Liver (tissue), 9 donors: ENCODE measurements around the gene NRM. TPM values are rescaled to one million over a fixed set of nuclear protein-coding genes. Genes with fewer than 3 reads are reported as not detected.
"Not testable (repeated sequence)": the region's sequence is repeated elsewhere in the genome, so short reads cannot be mapped to it uniquely, and the experiment has no call there.

ENCODE experiments used
- DNase-seq: peaks from one replicate; pipeline ENCODE4 v3.0.0-alpha.2; 2017; ENCODE audit warnings: low spot score
- H3K27ac ChIP-seq, 2 donors: one replicate each; pipeline ENCODE4 v1.7.0; 2013; ENCODE audit warnings: inconsistent platforms in 2 of 2, low read length in 2 of 2, control low read depth in 1 of 2, low read depth in 1 of 2, mild to moderate bottlenecking in 1 of 2
- H3K27me3 ChIP-seq, 4 donors: one replicate each; pipeline versions ENCODE4 v1.6.1 to v1.7.0; 2013; ENCODE audit warnings: low read length in 3 of 4, inconsistent platforms in 1 of 4, mild to moderate bottlenecking in 1 of 4, moderate library complexity in 1 of 4; ENCODE audit not compliant: control insufficient read depth in 4 of 4, insufficient read depth in 4 of 4
- H3K36me3 ChIP-seq, 4 donors: one replicate each; pipeline versions ENCODE4 v1.6.1 to v1.7.0; 2013; ENCODE audit warnings: low read length in 3 of 4, mild to moderate bottlenecking in 3 of 4, low read depth in 1 of 4, moderate library complexity in 1 of 4; ENCODE audit not compliant: control insufficient read depth in 4 of 4, insufficient read depth in 3 of 4
- H3K4me1 ChIP-seq, 4 donors: one replicate each; pipeline versions ENCODE4 v1.6.1 to v1.7.0; 2013; ENCODE audit warnings: low read length in 3 of 4, mild to moderate bottlenecking in 3 of 4, moderate library complexity in 1 of 4; ENCODE audit not compliant: control insufficient read depth in 4 of 4, insufficient read depth in 4 of 4
- H3K4me3 ChIP-seq, 3 donors: one replicate each; pipeline versions ENCODE4 v1.6.1 to v1.7.0; 2013; ENCODE audit warnings: low read length in 3 of 3, control low read depth in 1 of 3, low read depth in 1 of 3, mild to moderate bottlenecking in 1 of 3
- H3K9ac ChIP-seq, 2 donors: one replicate each; pipeline ENCODE4 v1.7.0; 2013; ENCODE audit warnings: low read length in 2 of 2, mild to moderate bottlenecking in 2 of 2, moderate library complexity in 2 of 2, control low read depth in 1 of 2, low read depth in 1 of 2
- H3K9me3 ChIP-seq, 4 donors: one replicate each; pipeline versions ENCODE4 v1.6.1 to v1.7.0; 2013; ENCODE audit warnings: low read length in 3 of 4; ENCODE audit not compliant: control insufficient read depth in 4 of 4
- ATF3 ChIP-seq: IDR thresholded peaks from 2 replicates; pipeline ENCODE4 v1.6.1; 2016; ENCODE audit warnings: antibody characterized with exemption
- EGR1 ChIP-seq, 2 donors: IDR thresholded peaks; 2 replicates each; pipeline ENCODE4 v1.6.1; 2016 to 2018; ENCODE audit warnings: antibody characterized with exemption in 2 of 2, low read depth in 2 of 2
- FOXA1 ChIP-seq: IDR thresholded peaks from 2 replicates; pipeline ENCODE4 v1.6.1; 2016; ENCODE audit warnings: antibody characterized with exemption
- FOXA2 ChIP-seq: IDR thresholded peaks from 2 replicates; pipeline ENCODE4 v1.6.1; 2016; ENCODE audit warnings: antibody characterized with exemption
- GABPA ChIP-seq, 2 donors: IDR thresholded peaks in 1 of 2; conservative IDR thresholded peaks in 1 of 2; 2 replicates each; pipeline ENCODE4 v1.6.1; 2016; ENCODE audit warnings: antibody characterized with exemption in 2 of 2, mild to moderate bottlenecking in 1 of 2, moderate library complexity in 1 of 2
- HNF4A ChIP-seq, 2 donors: conservative IDR thresholded peaks; 2 replicates each; pipeline ENCODE4 v1.6.1; 2016; ENCODE audit warnings: antibody characterized with exemption in 2 of 2, mild to moderate bottlenecking in 2 of 2
- HNF4G ChIP-seq: IDR thresholded peaks from 2 replicates; pipeline ENCODE4 v1.6.1; 2016; ENCODE audit warnings: antibody characterized with exemption
- JUND ChIP-seq, 2 donors: IDR thresholded peaks; 2 replicates each; pipeline ENCODE4 v1.6.1; 2016; ENCODE audit warnings: antibody characterized with exemption in 2 of 2
- NR2F2 ChIP-seq: IDR thresholded peaks from 2 replicates; pipeline ENCODE4 v1.6.1; 2016; ENCODE audit warnings: antibody characterized with exemption
- RAD21 ChIP-seq, 2 donors: IDR thresholded peaks; 2 replicates each; pipeline ENCODE4 v1.6.1; 2016; ENCODE audit warnings: antibody characterized with exemption in 2 of 2, mild to moderate bottlenecking in 2 of 2
- RXRA ChIP-seq, 2 donors: IDR thresholded peaks; 2 replicates each; pipeline ENCODE4 v1.6.1; 2017 to 2018; ENCODE audit warnings: antibody characterized with exemption in 2 of 2, mild to moderate bottlenecking in 1 of 2
- SP1 ChIP-seq: IDR thresholded peaks from 2 replicates; pipeline ENCODE4 v1.6.1; 2018; ENCODE audit warnings: antibody characterized with exemption, mild to moderate bottlenecking
- TAF1 ChIP-seq: conservative IDR thresholded peaks from 2 replicates; pipeline ENCODE4 v1.6.1; 2016; ENCODE audit warnings: antibody characterized with exemption, mild to moderate bottlenecking
- YY1 ChIP-seq: IDR thresholded peaks from 2 replicates; pipeline ENCODE4 v1.6.1; 2016; ENCODE audit warnings: antibody characterized with exemption, mild to moderate bottlenecking
- WGBS: extraction: QIAGEN DNeasy Blood & Tissue Kit; methylation state at CpG from one replicate; pipeline ENCODE4 v1.1.7; 2013; 5-methylcytosine and 5-hydroxymethylcytosine counted together
- polyA plus RNA-seq, 2 donors: library from polyadenylated mRNA; stranded (reverse) in 1 of 2; unstranded in 1 of 2; fragments of 200-250 nt in 1 of 2; fragments of >200 nt in 1 of 2; fragmentation: Nextera tagmentation in 1 of 2; extraction: Ambion mirVana in 1 of 2; gene quantifications; one replicate each; pipeline versions ENCODE4 v1.2.1 to v1.2.3, GENCODE V29; 2013 to 2015
- total RNA-seq, 2 donors: library from RNA; depleted of rRNA; stranded (reverse); fragments of >200 nt; gene quantifications; one replicate each; pipeline ENCODE4 v1.2.3, GENCODE V29; 2014
- TF ChIP-seq, protein P1 (sequence below): IDR thresholded peaks from 2 replicates; pipeline ENCODE4 v1.6.1; 2016; ENCODE audit warnings: antibody characterized with exemption
- TF ChIP-seq, protein P2 (sequence below): IDR thresholded peaks from 2 replicates; pipeline ENCODE4 v1.6.1; 2016; ENCODE audit warnings: antibody characterized with exemption
- TF ChIP-seq, protein P3 (sequence below): IDR thresholded peaks from 2 replicates; pipeline ENCODE4 v1.6.1; 2016; ENCODE audit warnings: antibody characterized with exemption, mild to moderate bottlenecking
- TF ChIP-seq, protein P4 (sequence below): fragments of 150-350 bp; IDR thresholded peaks from 2 replicates; pipeline ENCODE4 v1.5.1; 2017; ENCODE audit warnings: improper control_type of control experiment, low read depth, low read length; ENCODE audit not compliant: missing input control
- donor health status: healthy.
- donor health status: healthy.
- donor health status: healthy.
- donor health status: healthy.
- donor health status: healthy.

NRM gene
- total and polyA plus RNA-seq, 4 donors = 0.59 to 3.3 (median 2.4) TPM

- peaks cover 9 to 36% (median 29%) of the 10 kb centered on the region in 4 donors for H3K36me3 ChIP-seq
- DNase-seq = peak; percentile 91
- H3K4me3 ChIP-seq = peak overlapping the region; percentile 18 to 79 (median 32)
- 12% methylated on average over 27 of the region's 27 CpGs for WGBS
- H3K27me3 ChIP-seq = no peaks in the 10 kb centered on the region
- H3K9ac ChIP-seq = peak overlapping the region in 1 of 2 donors; percentile 33
- H3K4me1 ChIP-seq = peaks cover 0 to 38% (median 29%) of the 10 kb centered on the region in 4 donors
- H3K9me3 ChIP-seq = no peaks in the 10 kb centered on the region
- TF ChIP-seq FOXA2 = no peak
- TF ChIP-seq, protein P1, sequence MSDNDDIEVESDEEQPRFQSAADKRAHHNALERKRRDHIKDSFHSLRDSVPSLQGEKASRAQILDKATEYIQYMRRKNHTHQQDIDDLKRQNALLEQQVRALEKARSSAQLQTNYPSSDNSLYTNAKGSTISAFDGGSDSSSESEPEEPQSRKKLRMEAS = no peak
- peak; percentile 46 for TF ChIP-seq YY1
- peak in 1 of 2 donors; percentile 58 for TF ChIP-seq RXRA (IDR thresholded peaks at IDR 0.05)
- peak; percentile 20 for TF ChIP-seq SP1
- no peak for TF ChIP-seq TAF1
- no peak for TF ChIP-seq FOXA1
- no peak for TF ChIP-seq NR2F2
- TF ChIP-seq ATF3 = peak; percentile 27
- no peak for TF ChIP-seq GABPA (IDR thresholded peaks at IDR 0.05 in 1 of 2, conservative IDR thresholded peaks at IDR 0.05 in 1 of 2)
- no peak for TF ChIP-seq EGR1 (IDR thresholded peaks at IDR 0.05; ENCODE audit: low read depth in 2 of 2)
- no peak for TF ChIP-seq JUND (IDR thresholded peaks at IDR 0.05)
- TF ChIP-seq RAD21 (IDR thresholded peaks at IDR 0.05) = peak; percentile 96 to 98
- TF ChIP-seq HNF4G = no peak
- TF ChIP-seq, protein P2, sequence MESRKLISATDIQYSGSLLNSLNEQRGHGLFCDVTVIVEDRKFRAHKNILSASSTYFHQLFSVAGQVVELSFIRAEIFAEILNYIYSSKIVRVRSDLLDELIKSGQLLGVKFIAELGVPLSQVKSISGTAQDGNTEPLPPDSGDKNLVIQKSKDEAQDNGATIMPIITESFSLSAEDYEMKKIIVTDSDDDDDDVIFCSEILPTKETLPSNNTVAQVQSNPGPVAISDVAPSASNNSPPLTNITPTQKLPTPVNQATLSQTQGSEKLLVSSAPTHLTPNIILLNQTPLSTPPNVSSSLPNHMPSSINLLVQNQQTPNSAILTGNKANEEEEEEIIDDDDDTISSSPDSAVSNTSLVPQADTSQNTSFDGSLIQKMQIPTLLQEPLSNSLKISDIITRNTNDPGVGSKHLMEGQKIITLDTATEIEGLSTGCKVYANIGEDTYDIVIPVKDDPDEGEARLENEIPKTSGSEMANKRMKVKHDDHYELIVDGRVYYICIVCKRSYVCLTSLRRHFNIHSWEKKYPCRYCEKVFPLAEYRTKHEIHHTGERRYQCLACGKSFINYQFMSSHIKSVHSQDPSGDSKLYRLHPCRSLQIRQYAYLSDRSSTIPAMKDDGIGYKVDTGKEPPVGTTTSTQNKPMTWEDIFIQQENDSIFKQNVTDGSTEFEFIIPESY = no peak
- TF ChIP-seq, protein P3, sequence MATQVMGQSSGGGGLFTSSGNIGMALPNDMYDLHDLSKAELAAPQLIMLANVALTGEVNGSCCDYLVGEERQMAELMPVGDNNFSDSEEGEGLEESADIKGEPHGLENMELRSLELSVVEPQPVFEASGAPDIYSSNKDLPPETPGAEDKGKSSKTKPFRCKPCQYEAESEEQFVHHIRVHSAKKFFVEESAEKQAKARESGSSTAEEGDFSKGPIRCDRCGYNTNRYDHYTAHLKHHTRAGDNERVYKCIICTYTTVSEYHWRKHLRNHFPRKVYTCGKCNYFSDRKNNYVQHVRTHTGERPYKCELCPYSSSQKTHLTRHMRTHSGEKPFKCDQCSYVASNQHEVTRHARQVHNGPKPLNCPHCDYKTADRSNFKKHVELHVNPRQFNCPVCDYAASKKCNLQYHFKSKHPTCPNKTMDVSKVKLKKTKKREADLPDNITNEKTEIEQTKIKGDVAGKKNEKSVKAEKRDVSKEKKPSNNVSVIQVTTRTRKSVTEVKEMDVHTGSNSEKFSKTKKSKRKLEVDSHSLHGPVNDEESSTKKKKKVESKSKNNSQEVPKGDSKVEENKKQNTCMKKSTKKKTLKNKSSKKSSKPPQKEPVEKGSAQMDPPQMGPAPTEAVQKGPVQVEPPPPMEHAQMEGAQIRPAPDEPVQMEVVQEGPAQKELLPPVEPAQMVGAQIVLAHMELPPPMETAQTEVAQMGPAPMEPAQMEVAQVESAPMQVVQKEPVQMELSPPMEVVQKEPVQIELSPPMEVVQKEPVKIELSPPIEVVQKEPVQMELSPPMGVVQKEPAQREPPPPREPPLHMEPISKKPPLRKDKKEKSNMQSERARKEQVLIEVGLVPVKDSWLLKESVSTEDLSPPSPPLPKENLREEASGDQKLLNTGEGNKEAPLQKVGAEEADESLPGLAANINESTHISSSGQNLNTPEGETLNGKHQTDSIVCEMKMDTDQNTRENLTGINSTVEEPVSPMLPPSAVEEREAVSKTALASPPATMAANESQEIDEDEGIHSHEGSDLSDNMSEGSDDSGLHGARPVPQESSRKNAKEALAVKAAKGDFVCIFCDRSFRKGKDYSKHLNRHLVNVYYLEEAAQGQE = no peak
- TF ChIP-seq, protein P4, sequence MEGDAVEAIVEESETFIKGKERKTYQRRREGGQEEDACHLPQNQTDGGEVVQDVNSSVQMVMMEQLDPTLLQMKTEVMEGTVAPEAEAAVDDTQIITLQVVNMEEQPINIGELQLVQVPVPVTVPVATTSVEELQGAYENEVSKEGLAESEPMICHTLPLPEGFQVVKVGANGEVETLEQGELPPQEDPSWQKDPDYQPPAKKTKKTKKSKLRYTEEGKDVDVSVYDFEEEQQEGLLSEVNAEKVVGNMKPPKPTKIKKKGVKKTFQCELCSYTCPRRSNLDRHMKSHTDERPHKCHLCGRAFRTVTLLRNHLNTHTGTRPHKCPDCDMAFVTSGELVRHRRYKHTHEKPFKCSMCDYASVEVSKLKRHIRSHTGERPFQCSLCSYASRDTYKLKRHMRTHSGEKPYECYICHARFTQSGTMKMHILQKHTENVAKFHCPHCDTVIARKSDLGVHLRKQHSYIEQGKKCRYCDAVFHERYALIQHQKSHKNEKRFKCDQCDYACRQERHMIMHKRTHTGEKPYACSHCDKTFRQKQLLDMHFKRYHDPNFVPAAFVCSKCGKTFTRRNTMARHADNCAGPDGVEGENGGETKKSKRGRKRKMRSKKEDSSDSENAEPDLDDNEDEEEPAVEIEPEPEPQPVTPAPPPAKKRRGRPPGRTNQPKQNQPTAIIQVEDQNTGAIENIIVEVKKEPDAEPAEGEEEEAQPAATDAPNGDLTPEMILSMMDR = peak; percentile 98
- TF ChIP-seq HNF4A (conservative IDR thresholded peaks at IDR 0.05) = peak in 1 of 2 donors; percentile 25
- peak overlapping the region; percentile 83 to 90 for H3K27ac ChIP-seq
These were observed 31.7 kb upstream of the NRM start for GRCh38 chr6:30722280-30723112.

- H3K27me3 ChIP-seq, H3K9me3 ChIP-seq, DNase-seq: not testable (repeated sequence)
- Histone ChIP-seq H3K36me3 (peaks cover 8 to 34% (median 28%) of the 10 kb centered on the region in 4 donors), H3K4me3 (peak overlapping the region; percentile 59 to 79 (median 64)), H3K4me1 (peaks cover 0 to 38% (median 29%) of the 10 kb centered on the region in 4 donors), H3K9ac (peak overlapping the region; percentile 16 to 17), H3K27ac (peak overlapping the region; percentile 83 to 90)
- WGBS = 21% methylated on average over 10 of the region's 10 CpGs
These were observed 31.2 kb upstream of the NRM start for GRCh38 chr6:30722025-30722279.
